HK-2 (cell line): ENCODE measurements around the gene RFX2.
A peak's percentile ranks its signal among the peaks of the same experiment; 100 is the strongest.
"Not testable (repeated sequence)": the region's sequence is repeated elsewhere in the genome, so short reads cannot be mapped to it uniquely, and the experiment has no call there.

Source experiments
- DNase-seq: peaks from one replicate; pipeline ENCODE4 v3.0.0-alpha.2; 2018; ENCODE audit not compliant: unreplicated experiment

The RFX2 gene

GRCh38 chr19:6110360-6110977 lies at the start of gene RFX2:
RFX2 (minus strand) TSS chr19:6110500; CDS start chr19:6047496, 63,004 bp downstream.
- DNase-seq = peak; percentile 99

GRCh38 chr19:6156033-6156432 lies 45.7 kb upstream of the RFX2 start:
- no peak for DNase-seq

GRCh38 chr19:6150289-6150688 lies 40.0 kb upstream of the RFX2 start:
- DNase-seq = no peak

- no peak for DNase-seq
Observed at GRCh38 chr19:6141217-6141616, 30.9 kb upstream of the RFX2 start.

GRCh38 chr19:6138511-6138910 lies 28.2 kb upstream of the RFX2 start:
- DNase-seq = no peak

- peak; percentile 27 for DNase-seq
Observed at GRCh38 chr19:6138066-6138465, 27.8 kb upstream of the RFX2 start.

- no peak for DNase-seq
Observed at GRCh38 chr19:6133231-6133630, 22.9 kb upstream of the RFX2 start.

GRCh38 chr19:6132482-6132881 lies 22.2 kb upstream of the RFX2 start:
- DNase-seq = no peak

- no peak for DNase-seq
Observed at GRCh38 chr19:6127716-6128335, 17.5 kb upstream of the RFX2 start.

GRCh38 chr19:6126335-6126974 lies 16.2 kb upstream of the RFX2 start:
- peak; percentile 41 for DNase-seq

GRCh38 chr19:6125571-6125989 lies 15.3 kb upstream of the RFX2 start:
- peak; percentile 67 for DNase-seq

GRCh38 chr19:6119031-6119430 lies 8.7 kb upstream of the RFX2 start:
- DNase-seq = no peak

GRCh38 chr19:6118043-6118442 lies 7.7 kb upstream of the RFX2 start:
- DNase-seq = no peak

GRCh38 chr19:6117534-6117933 lies 7.2 kb upstream of the RFX2 start:
- DNase-seq = no peak

GRCh38 chr19:6116749-6117430 lies 6.6 kb upstream of the RFX2 start:
- no peak for DNase-seq

GRCh38 chr19:6115992-6116391 lies 5.7 kb upstream of the RFX2 start:
- no peak for DNase-seq

- no peak for DNase-seq
Observed at GRCh38 chr19:6113616-6114188, 3.4 kb upstream of the RFX2 start.

GRCh38 chr19:6109947-6110346 lies 353 bp downstream of the RFX2 start:
- no peak for DNase-seq

- no peak for DNase-seq
Observed at GRCh38 chr19:6108721-6109633, 1.3 kb downstream of the RFX2 start.

GRCh38 chr19:6106643-6107294 lies 3.5 kb downstream of the RFX2 start:
- DNase-seq = not testable (repeated sequence)

- DNase-seq = no peak
Observed at GRCh38 chr19:6105444-6105843, 4.9 kb downstream of the RFX2 start.
